Measurements from ENCODE around the gene DPP10.

Gene DPP10

GRCh38 chr2:114472726-114473125, 30.3 kb downstream of the DPP10 start:
- no peak overlapping the region for H3K9ac ChIP-seq (ENCODE audit: low read length)
- no peaks in the 10 kb centered on the region for H3K9me3 ChIP-seq (ENCODE audit: low read length)
- H3K27me3 ChIP-seq (ENCODE audit: insufficient read depth, low read length) = no peaks in the 10 kb centered on the region
- no peaks in the 10 kb centered on the region for H3K9me2 ChIP-seq (ENCODE audit: low read depth, low read length)
- H3K36me3 ChIP-seq (ENCODE audit: insufficient read depth, low read length) = no peaks in the 10 kb centered on the region
- no peaks in the 10 kb centered on the region for H3K4me1 ChIP-seq (ENCODE audit: insufficient read depth, low read length, severe bottlenecking)
- no peak overlapping the region for H3K4me3 ChIP-seq (ENCODE audit: low read depth, low read length, poor library complexity, severe bottlenecking)
- TF ChIP-seq CTCF (IDR thresholded peaks at IDR 0.05; ENCODE audit: low read length) (no peak), EZH2 (IDR thresholded peaks at IDR 0.05; ENCODE audit: borderline replicate concordance, low read length) (no peak)
- no peaks in the 10 kb centered on the region for H3K79me2 ChIP-seq (ENCODE audit: insufficient read depth, low read length)
- H4K20me1 ChIP-seq (ENCODE audit: insufficient read depth, low read length) = no peaks in the 10 kb centered on the region
- no peak overlapping the region for H3K27ac ChIP-seq (ENCODE audit: low read depth, low read length, poor library complexity, severe bottlenecking)
- no peaks in the 10 kb centered on the region for H3F3A ChIP-seq (ENCODE audit: insufficient read depth, low read length)
- no peak overlapping the region for H2AFZ ChIP-seq (ENCODE audit: low read length)
- no peak overlapping the region for H3K4me2 ChIP-seq (ENCODE audit: low read length)

- Histone ChIP-seq H3K4me1 (ENCODE audit: insufficient read depth, low read length, severe bottlenecking) (no peaks in the 10 kb centered on the region), H3K9me3 (ENCODE audit: low read length) (no peaks in the 10 kb centered on the region), H3K4me2 (ENCODE audit: low read length) (no peak overlapping the region), H3K27me3 (ENCODE audit: insufficient read depth, low read length) (no peaks in the 10 kb centered on the region), H3K9ac (ENCODE audit: low read length) (no peak overlapping the region), H2AFZ (ENCODE audit: low read length) (no peak overlapping the region), H3K27ac (ENCODE audit: low read depth, low read length, poor library complexity, severe bottlenecking) (no peak overlapping the region), H3K36me3 (ENCODE audit: insufficient read depth, low read length) (no peaks in the 10 kb centered on the region), H4K20me1 (ENCODE audit: insufficient read depth, low read length) (no peaks in the 10 kb centered on the region), H3F3A (ENCODE audit: insufficient read depth, low read length) (no peaks in the 10 kb centered on the region), H3K4me3 (ENCODE audit: low read depth, low read length, poor library complexity, severe bottlenecking) (no peak overlapping the region), H3K9me2 (ENCODE audit: low read depth, low read length) (no peaks in the 10 kb centered on the region), H3K79me2 (ENCODE audit: insufficient read depth, low read length) (no peaks in the 10 kb centered on the region)
- TF ChIP-seq EZH2 (IDR thresholded peaks at IDR 0.05; ENCODE audit: borderline replicate concordance, low read length) (no peak), CTCF (IDR thresholded peaks at IDR 0.05; ENCODE audit: low read length) (no peak)
These were observed 46.5 kb downstream of the DPP10 start for GRCh38 chr2:114488841-114489530.

- H3K9ac ChIP-seq (ENCODE audit: low read length) = no peak overlapping the region
- H4K20me1 ChIP-seq (ENCODE audit: insufficient read depth, low read length) = no peaks in the 10 kb centered on the region
- H2AFZ ChIP-seq (ENCODE audit: low read length) = no peak overlapping the region
- H3K27ac ChIP-seq (ENCODE audit: low read depth, low read length, poor library complexity, severe bottlenecking) = no peak overlapping the region
- H3K4me2 ChIP-seq (ENCODE audit: low read length) = no peak overlapping the region
- no peaks in the 10 kb centered on the region for H3K9me3 ChIP-seq (ENCODE audit: low read length)
- H3K36me3 ChIP-seq (ENCODE audit: insufficient read depth, low read length) = no peaks in the 10 kb centered on the region
- no peak overlapping the region for H3K4me3 ChIP-seq (ENCODE audit: low read depth, low read length, poor library complexity, severe bottlenecking)
- TF ChIP-seq EZH2 (IDR thresholded peaks at IDR 0.05; ENCODE audit: borderline replicate concordance, low read length) (no peak), CTCF (IDR thresholded peaks at IDR 0.05; ENCODE audit: low read length) (no peak)
- H3K27me3 ChIP-seq (ENCODE audit: insufficient read depth, low read length) = no peaks in the 10 kb centered on the region
- H3K79me2 ChIP-seq (ENCODE audit: insufficient read depth, low read length) = no peaks in the 10 kb centered on the region
- no peaks in the 10 kb centered on the region for H3K4me1 ChIP-seq (ENCODE audit: insufficient read depth, low read length, severe bottlenecking)
- H3K9me2 ChIP-seq (ENCODE audit: low read depth, low read length) = no peaks in the 10 kb centered on the region
- H3F3A ChIP-seq (ENCODE audit: insufficient read depth, low read length) = no peaks in the 10 kb centered on the region
These were observed 52.6 kb downstream of the DPP10 start for GRCh38 chr2:114495046-114495445.

Measured in OCI-LY1 (cell line).